Spleen (tissue), 7 donors: ENCODE measurements around the gene SLC5A6.

ENCODE experiments used
- CTCF ChIP-seq, 11 experiments: fragments of 200-600 bp in 7 of 11; fragments of 450-650 bp in 4 of 11; sonication (generic) in 4 of 11; IDR thresholded peaks in 8 of 11; conservative IDR thresholded peaks in 3 of 11; 1 replicate in 7 of 11; 2 replicates in 4 of 11; pipeline versions ENCODE4 v1.4.0 to v1.8.0; 2016 to 2021; ENCODE audit warnings: antibody characterized with exemption in 11 of 11, inconsistent platforms in 4 of 11, mild to moderate bottlenecking in 1 of 11
- POLR2A ChIP-seq, 3 donors: fragments of 450-650 bp; IDR thresholded peaks; one replicate each; pipeline ENCODE4 v1.5.1; 2017; ENCODE audit warnings: antibody characterized with exemption in 3 of 3, mild to moderate bottlenecking in 1 of 3
- POLR2AphosphoS5 ChIP-seq, 3 donors: sonication (generic); formaldehyde crosslinking; IDR thresholded peaks; one replicate each; pipeline ENCODE4 v1.5.1; 2017; ENCODE audit warnings: antibody characterized with exemption in 3 of 3
- donor health status: DM: no; HTN: no; CAD: no; lungs with moderate emphysema.
- donor health status: DM: no; HTN: no; CAD: no.
- donor health status: DM: no; HTN: no; CAD: no.

DNA sequence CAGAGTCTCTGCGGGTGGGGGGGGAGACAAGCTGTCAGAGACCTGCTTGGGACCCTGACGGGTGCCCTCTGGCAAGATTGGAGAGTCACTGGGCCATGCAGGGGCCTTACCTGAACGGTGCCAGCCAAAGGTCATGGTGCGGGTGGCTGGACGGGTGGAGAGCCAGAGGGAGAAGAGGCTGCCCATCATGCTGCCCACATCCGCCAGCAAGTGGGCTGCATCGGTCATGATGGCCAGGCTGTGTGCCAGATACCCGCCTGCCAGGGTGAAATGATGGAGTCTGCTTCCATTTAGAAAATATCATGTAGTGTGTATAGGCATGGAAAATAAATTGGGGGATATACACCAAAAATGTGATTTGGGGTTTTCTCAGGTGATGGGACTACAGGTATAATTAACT is 46.0 kb upstream of the SLC5A6 start:
- TF ChIP-seq CTCF (IDR thresholded peaks at IDR 0.05 in 8 of 11, conservative IDR thresholded peaks at IDR 0.05 in 3 of 11) (no peak), POLR2A (IDR thresholded peaks at IDR 0.05) (no peak), POLR2AphosphoS5 (IDR thresholded peaks at IDR 0.05) (no peak)
